HuH-7 (cell line): Measurements from ENCODE around the gene HOXA6.
A peak's percentile ranks its signal among the peaks of the same experiment; 100 is the strongest.

Experiments used
- DNase-seq: peaks from one replicate; pipeline ENCODE4 v3.0.0; 2011; ENCODE audit warnings: low spot score

HOXA6 gene

GRCh38 chr7:27147199-27148030 lies at the start of gene HOXA6:
Gene HOXA6, minus strand, starts transcription at chr7:27147774. Its CDS starts 25 bp downstream, at chr7:27147749.
- no peak for DNase-seq

GRCh38 chr7:27196287-27196767 lies 48.8 kb upstream of the HOXA6 start:
- DNase-seq, result peak; percentile 88

GRCh38 chr7:27194686-27195379 lies 47.3 kb upstream of the HOXA6 start:
- no peak for DNase-seq

- DNase-seq, result no peak
Measured at GRCh38 chr7:27194002-27194352, 46.4 kb upstream of the HOXA6 start.

GRCh38 chr7:27193335-27194001 lies 45.9 kb upstream of the HOXA6 start:
- no peak for DNase-seq

- DNase-seq, result no peak
Measured at GRCh38 chr7:27192546-27193334, 45.2 kb upstream of the HOXA6 start.

- no peak for DNase-seq
Measured at GRCh38 chr7:27191833-27192545, 44.4 kb upstream of the HOXA6 start.

GRCh38 chr7:27191161-27191731 lies 43.7 kb upstream of the HOXA6 start:
- DNase-seq, result no peak

- DNase-seq, result no peak
Measured at GRCh38 chr7:27189997-27190748, 42.6 kb upstream of the HOXA6 start.

GRCh38 chr7:27189295-27189996 lies 41.9 kb upstream of the HOXA6 start:
- no peak for DNase-seq

- no peak for DNase-seq
Measured at GRCh38 chr7:27188386-27189294, 41.1 kb upstream of the HOXA6 start.

- no peak for DNase-seq
Measured at GRCh38 chr7:27187475-27188385, 40.2 kb upstream of the HOXA6 start.

GRCh38 chr7:27186668-27187474 lies 39.3 kb upstream of the HOXA6 start:
- no peak for DNase-seq

GRCh38 chr7:27185854-27186667 lies 38.5 kb upstream of the HOXA6 start:
- DNase-seq, result no peak

GRCh38 chr7:27185013-27185853 lies 37.7 kb upstream of the HOXA6 start, which contains the start of gene HOXA11:
Gene HOXA11, minus strand, starts transcription at chr7:27185232. Its CDS starts 88 bp downstream, at chr7:27185144.
- DNase-seq, result peak; percentile 87
